ENCODE results near the gene ROGDI.

Gene ROGDI

DNA sequence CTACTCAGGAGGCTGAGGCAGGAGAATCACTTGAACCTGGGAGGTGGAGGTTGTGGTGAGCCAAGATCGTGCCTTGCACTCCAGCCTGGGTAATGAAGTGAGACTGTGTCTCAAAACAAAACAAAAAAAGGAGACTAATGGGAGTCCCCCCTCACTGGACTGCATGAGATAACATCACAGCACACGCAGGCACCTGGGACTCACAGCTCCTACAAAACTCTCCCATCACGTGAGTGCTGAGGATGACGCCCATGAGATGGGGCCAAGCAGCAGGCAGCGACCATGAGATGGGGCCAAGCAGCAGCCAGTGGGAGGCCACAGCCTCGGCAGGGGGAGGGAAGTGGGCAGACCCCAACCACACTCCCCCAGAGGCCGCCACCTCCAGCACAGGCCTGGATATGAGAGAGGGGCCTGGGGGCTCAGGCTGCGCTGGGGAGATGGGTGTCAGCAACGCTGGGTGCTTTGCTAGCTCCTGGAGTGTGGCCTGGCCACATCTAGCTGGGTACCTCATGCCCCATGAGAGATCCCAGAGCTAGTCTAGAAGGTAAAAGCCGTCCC is 52.7 kb downstream of the ROGDI start:
- no peak overlapping the region for H3K4me3 ChIP-seq (replicated peaks in 1 of 2; ENCODE audit: low read depth in 2 of 2, low read length in 2 of 2)
- TF ChIP-seq, protein P1, sequence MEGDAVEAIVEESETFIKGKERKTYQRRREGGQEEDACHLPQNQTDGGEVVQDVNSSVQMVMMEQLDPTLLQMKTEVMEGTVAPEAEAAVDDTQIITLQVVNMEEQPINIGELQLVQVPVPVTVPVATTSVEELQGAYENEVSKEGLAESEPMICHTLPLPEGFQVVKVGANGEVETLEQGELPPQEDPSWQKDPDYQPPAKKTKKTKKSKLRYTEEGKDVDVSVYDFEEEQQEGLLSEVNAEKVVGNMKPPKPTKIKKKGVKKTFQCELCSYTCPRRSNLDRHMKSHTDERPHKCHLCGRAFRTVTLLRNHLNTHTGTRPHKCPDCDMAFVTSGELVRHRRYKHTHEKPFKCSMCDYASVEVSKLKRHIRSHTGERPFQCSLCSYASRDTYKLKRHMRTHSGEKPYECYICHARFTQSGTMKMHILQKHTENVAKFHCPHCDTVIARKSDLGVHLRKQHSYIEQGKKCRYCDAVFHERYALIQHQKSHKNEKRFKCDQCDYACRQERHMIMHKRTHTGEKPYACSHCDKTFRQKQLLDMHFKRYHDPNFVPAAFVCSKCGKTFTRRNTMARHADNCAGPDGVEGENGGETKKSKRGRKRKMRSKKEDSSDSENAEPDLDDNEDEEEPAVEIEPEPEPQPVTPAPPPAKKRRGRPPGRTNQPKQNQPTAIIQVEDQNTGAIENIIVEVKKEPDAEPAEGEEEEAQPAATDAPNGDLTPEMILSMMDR (IDR thresholded peaks at IDR 0.05; ENCODE audit: low read depth, low read length), result no peak
- no peak for DNase-seq (ENCODE audit: low read depth in 2 of 2)

- DNase-seq (ENCODE audit: low read depth in 2 of 2), result no peak
- no peak overlapping the region for H3K4me3 ChIP-seq (replicated peaks in 1 of 2; ENCODE audit: low read depth in 2 of 2, low read length in 2 of 2)
- TF ChIP-seq, protein P1 (IDR thresholded peaks at IDR 0.05; ENCODE audit: low read depth, low read length), result no peak
Measured at GRCh38 chr16:4748682-4749411, 53.6 kb downstream of the ROGDI start.

DNA sequence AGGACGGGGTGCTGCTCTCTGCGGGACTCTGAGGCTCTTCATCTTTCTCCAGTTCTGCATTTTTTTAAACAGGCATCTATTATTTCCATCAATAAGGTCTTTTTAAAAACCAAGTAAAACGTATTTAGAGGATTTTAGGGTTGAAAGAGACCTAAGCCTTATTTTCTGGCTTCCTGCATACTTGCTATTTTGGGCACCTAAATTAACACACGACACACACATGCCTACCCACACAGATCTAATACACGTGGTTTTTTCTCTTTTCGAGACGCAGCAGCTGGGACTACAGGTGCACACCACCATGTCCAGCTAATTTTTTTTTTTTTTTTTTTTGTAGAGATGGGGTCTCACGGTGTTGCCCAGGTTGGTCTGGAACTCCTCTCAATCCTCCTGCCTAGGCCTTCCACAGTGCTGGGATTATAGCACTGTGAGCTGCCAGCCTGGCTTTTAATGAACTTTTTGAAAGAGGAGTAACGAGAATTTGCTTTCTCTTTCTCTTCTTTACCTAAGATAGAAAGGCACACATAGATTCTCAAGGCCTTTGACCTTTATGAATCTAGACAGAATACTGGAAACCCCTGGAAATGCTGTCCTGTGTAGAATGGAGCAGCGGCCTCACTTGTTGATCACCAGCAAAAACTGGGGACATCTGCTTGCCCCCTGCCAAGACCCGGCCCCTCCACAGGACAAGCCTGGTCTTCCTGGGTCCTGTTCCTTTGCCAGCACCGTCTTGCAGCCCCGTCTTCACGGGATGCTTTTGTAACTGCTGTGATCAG is 54.3 kb downstream of the ROGDI start:
- TF ChIP-seq, protein P1 (IDR thresholded peaks at IDR 0.05; ENCODE audit: low read depth, low read length), result no peak
- H3K4me3 ChIP-seq (replicated peaks in 1 of 2; ENCODE audit: low read depth in 2 of 2, low read length in 2 of 2), result no peak overlapping the region
- no peak for DNase-seq (ENCODE audit: low read depth in 2 of 2)

- DNase-seq (ENCODE audit: low read depth in 2 of 2), result peak in 1 of 2 donors; percentile 57
- H3K4me3 ChIP-seq (replicated peaks in 1 of 2; ENCODE audit: low read depth in 2 of 2, low read length in 2 of 2), result no peak overlapping the region
- TF ChIP-seq, protein P1 (IDR thresholded peaks at IDR 0.05; ENCODE audit: low read depth, low read length), result no peak
Measured at GRCh38 chr16:4746991-4747574, 55.4 kb downstream of the ROGDI start.

Data from cardiac fibroblast (primary cell).